Amygdala (tissue), 56 donors: Measurements from ENCODE around the gene NEUROG1.
"Not testable (repeated sequence)": the region's sequence is repeated elsewhere in the genome, so short reads cannot be mapped to it uniquely, and the experiment has no call there.

Experiments
- DNase-seq, 56 donors: peaks; one replicate each; lab custom pipeline; 2025; lab: John Stamatoyannopoulos, UW

Gene NEUROG1

DNA sequence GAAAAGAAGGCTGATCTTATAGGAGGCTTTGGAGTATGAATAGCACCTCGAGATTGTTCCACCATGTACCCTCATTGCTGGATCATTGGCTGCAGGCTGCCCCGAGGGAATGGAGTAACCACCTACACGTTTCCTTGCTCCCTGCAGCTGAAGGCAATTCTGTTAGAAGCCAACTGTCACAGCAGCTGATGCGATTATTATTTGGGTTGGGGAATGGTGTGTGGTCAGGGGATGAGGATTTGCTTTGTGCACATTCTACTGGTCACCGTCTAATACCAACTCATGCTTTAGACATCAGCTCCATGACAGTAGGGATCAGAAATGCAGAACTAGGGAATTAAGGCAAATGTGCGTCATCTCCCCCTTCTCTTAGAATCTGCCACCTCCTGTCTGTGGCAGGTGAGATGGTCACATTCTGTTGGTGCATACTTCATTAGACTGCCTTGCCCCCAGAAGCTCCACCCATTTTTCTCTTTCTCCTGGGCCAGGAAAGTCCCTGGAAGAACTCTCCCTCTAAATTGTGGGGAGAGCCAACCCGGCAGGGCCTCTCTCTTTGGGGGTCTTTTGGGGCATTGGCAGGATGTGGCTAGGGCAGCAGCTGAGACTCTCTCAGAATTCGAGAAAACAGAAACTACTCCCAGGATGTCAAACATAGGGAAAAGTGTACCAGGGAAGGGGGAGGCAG, 32.8 kb downstream of the NEUROG1 start:
- no peak for DNase-seq

DNA sequence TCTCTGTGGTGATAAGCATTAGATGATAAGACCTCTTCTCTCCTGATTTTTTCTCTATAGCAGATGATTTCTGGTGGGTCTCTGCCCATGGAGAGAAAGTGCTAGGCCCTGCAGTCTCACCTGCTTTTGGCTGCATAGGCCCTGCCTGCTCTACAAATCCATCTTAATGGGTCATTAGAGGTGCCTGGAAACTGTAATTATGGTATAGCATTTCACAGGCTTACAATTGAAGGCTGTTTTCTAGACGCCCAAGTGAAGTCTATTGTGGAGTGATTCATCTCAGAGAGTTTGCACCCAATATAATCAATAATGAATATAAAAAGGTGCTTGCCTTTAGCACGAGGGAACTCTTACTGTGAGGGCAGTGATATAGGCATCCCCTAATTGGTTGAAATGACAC, 33.8 kb downstream of the NEUROG1 start:
- no peak for DNase-seq

DNA sequence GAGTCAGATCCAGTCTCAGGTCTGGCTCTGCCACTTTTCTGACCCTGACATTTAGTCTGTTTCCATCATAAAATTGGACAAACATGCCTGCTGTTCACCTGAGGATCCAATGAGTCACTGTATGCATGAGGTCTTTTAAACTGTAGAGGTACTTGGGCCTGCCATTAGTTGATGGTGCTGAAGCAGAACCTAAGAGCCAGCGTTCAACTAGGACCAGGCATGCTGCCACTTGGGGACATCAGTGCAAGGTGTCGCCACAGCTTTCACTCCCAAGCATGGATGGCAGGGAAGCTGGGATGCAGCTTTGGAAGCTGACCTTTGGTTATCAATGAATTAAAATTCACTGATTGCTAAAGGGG, 37.1 kb downstream of the NEUROG1 start:
- DNase-seq = no peak

DNA sequence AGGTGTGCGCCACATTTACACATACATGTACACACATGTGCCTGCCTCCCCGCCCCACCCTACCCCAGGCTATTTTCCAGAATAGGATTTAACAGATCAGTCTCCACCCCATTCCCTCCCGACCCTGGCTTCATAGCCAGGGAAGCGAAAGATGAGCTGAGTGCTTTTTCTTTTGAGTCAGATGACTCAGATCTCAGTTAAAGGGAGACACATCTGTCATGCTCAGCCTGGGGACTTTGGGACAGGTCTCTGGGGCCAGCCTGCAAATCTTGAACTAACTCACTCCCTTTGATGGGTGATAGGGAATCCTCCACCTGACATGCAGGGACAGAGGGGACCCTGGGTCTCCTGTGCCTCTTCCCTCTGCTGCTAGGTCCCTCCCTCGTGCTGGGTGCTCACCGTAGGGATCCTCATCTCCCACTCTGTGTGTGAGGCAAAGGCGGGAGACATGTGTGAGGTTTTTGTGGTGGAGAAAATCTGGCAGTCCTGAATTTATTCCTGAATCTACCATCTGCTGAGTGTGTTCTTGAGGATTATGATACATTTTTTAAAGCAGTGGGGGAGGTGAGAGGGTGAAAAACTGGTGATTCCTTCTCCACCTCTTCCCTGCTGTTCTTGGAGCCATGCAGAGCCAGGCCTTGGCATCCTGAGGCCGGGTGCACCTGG, 37.7 kb downstream of the NEUROG1 start:
- DNase-seq = peak in 8 of 56 donors; percentile 12 to 54 (median 28)

DNA sequence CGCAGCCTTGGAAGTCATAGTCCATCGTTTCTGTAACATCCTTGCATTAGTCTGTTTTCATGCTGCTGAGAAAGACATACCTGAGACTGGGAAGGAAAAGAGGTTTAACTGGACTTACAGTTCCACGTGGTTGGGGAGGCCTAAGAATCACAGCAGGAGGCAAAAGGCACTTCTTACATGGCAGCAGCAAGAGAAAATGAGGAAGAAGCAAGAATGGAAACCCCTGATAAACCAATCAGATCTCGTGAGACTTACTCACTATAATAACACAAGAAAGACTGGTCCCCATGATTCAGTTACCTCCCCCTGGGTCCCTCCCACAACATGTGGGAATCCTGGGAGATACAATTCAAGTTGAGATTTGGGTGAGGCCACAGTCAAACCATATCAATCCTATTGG, 40.2 kb downstream of the NEUROG1 start:
- DNase-seq = not testable (repeated sequence)

DNA sequence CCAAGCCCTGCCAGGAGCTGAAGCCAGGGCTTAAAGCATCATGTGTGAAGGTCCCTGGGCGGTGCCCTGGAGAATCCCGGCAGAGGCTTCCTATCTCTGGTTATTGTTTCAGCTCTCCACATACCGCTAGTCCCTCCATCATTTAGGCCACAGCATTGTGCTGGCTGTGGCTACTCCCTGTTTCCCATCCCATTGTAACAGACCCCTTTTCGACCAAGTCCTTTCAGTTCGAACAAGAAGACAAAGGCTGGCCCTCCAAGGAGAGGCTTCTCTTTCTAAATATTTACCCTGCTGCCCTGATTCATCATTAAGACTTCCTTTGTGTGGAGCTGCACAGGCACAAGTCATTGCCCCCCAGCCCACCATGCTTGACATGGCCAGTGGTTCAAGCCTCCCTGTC, 41.6 kb downstream of the NEUROG1 start:
- no peak for DNase-seq

DNA sequence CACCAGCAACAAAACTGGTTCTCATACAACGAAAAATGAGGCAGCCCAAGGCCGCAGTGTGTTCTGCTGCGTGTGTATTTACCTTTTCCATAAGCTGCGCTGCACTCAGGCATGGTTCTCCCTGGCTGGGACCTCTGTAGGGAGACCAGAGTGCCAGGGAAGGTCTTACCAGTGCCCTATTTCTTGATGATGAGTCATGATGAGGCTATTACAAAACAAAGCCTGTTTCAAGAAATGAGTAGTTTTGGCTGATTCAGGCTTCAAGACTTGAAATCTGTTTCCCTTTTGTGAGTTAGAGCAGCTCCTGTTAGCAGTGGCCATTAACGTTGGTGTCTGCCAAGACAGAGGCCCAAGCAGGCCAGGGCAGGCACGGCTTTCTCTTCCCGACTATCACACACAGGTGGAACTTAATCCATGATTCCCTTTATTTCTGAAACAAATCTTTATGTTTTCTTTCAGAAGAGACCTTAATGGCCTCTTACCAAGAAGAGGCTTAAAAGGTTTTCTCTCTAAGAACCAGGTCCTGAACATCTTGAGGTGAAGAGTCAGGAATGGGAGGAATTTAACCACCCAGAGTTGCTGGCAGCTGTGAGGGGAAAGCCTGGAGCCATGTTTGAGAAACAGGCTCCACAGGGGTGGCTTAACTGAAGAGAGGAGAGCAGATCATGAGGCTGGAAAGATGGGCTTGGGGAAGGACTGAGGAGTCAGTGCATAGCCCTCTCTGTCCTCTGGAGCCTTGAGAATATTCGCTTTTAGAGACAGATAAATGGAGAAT, 42.2 kb downstream of the NEUROG1 start:
- DNase-seq = peak in 1 of 56 donors; percentile 11

DNA sequence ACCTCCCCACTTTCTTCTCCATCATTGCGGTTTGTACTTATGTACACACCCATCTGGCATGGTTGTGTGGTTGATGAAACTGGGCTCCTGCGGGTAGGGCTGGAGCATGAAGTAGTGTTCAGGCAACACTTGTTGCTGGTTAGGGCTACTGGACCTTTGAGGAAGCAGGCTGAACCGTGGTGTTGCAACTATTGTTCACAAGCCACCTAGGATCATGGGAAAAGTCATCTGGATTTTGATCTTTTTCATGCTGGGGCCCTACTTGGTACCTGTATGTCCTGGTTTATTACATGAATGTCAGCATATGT, 43.5 kb downstream of the NEUROG1 start:
- DNase-seq = no peak

DNA sequence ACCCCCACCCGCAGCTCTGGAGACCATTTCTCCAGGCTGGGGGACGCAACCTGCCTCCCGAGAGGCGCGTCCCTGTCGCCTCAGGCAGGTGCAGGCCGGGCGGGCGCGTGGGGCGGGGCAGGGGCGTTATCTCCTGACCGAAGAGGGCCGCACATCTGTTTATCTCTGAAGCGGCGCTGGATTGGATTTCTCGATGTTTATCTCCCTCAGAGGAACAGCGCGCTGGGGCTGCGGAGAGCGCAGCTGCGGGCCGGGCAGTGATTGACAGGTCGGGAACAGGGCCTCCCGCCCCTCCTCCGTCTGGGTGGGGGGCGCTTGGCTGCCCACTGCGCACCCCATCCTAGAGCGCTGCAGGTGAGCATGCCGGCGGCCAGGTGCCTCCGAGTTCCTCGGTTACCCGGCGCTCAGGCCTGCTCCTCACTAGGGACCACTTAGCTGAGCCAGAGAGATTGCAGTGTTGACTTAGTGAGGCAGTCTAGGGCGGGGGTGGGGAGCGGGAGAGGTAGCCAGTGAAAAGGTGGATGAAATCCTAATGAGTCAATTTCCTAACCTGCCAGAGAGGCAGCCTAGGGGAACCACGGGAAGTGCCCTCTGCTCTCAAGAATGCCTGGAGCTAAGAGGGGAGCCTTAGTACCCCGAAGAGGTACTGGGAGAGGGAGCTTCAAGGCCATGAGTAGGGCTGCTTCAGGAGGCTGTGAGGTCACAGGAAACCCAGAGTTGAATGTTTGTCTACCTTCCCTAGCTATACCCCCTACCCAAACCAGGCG, 44.0 kb downstream of the NEUROG1 start:
- no peak for DNase-seq

DNA sequence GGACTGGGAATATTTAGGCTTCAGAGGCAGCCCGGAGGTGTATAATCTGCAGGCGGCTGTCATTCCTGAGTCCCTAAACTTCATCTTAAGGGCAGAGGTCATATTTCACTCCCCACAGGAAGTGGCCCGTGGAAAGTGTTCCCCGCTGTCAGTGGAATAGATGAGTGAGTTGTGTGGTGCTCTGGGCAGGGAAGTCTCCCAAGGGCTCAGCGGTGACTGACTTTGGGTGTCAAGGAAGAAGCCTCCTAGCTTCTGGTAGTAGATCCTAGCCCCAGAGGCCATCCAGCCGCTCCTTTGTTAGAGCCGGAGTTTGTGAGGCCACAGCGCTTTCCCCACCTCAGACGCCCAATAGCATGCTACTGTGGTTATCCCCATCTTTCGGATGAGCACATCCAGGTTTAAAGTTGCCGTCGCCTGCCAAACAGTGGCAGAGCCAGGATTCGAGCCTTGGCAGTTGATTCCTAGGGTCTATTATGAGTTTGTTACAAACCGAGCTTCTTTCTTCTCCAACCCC, 44.7 kb downstream of the NEUROG1 start:
- no peak for DNase-seq

DNA sequence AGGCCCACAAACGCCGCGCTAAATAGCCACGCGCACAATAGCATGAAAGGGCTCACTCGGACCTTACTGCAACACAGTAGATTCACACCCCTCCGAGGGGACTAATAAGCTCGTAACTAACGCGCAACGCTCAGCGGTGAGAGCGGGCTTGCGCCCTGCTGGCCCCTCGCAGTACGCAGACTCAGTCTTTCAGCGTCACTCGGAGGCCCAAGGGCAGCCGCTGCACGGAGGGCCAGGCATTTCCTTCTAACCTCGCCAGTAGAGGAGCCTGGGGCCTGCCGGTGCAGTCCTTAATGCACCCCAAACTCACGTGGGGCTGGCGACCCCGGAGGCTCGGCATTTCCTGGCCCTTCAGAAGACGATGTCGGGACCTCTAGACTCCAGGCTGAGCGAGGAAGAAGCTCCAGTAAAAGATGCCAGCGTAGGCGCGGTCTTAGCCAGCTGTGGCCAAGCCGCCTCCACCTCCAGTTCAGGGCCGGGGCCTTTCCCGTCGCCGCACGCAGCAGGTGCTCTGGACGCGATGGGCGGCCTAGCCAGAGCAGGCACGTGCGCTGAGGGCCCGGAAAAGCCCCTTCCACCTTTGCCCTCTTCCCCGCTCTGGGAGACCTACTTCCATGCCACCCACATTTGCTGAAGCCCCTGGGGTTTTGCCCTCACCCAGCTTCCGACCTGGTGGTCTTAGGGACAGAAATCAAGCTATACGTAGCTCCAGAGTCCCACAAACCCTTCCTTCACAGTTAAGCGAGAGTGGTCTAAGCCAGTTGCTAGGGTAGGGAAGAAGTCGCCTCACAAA, 45.3 kb downstream of the NEUROG1 start:
- DNase-seq = no peak

DNA sequence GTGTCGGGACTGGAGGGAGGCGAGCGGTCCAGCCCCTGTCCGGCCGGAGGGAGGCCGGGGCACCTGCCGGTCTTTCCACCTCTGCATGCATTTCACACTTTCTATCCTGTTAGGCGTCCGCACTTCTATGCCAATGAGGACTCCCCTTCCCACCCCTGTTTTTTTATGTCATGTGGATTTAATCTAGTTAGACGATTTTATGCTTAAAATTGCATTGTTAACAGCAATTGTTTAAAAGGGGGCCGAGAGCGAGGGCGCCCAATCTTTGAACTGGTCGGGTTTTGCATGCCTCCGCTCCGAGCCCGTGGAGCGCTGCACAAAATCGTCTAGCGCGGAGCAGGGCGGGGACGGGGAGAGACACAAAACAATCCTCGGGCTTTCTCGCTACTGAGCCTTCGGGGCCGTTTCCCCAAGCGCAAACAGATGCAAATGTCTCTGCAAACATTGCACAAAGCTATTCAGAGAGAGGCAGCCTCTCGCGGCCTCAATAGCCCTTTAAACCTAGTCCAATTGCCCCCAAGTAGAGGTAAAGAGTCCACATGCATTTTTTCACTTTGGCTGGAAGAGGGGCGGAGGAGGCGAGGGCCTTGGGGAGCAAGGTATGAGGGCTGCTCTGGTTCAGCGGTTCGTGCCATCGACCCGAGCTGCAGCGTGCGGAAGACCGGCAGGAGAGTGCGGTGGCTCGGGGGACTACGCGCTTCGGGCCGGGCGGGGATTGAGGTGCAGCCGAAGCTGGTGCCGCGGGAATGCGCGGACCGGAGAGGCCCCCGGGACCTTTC, 46.1 kb downstream of the NEUROG1 start:
- DNase-seq = no peak

DNA sequence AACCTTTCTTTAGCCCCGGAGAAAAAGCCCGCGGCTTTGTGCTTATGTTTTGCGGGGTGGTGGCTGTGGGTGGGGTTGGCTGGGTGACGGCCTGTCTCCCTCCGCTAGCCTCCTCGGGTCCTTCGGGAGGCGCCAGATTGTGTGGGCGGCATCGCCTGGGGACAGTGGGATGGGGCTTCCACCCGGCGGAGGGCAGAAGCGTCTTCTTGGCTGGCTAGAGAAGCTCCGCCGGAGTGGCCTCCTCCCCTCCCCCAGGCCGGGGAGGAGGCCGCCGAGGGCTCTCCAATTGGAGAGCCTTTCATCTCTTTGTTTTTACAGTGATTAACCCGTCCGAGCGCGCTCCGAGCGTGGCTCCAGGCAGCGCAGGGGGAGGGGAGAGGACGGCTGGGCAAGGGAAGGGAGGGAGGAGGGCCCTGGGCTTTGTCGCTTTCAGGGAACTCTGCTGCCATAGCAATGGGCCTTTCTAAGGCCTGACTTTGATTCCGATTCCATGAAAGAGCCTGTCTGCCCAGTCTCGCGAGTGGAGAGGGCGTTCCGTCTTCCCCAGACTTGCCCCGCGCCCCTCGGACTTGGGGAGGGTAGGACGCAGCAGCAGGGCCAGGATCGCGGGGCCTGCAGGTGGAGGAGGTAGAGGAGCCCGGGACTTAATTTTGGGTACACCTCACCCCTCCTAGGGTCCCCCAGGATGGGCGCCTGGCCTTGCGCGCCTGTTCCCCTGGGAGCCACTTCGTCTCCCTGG, 46.9 kb downstream of the NEUROG1 start:
- peak in 40 of 56 donors; percentile 9 to 84 (median 42) for DNase-seq

DNA sequence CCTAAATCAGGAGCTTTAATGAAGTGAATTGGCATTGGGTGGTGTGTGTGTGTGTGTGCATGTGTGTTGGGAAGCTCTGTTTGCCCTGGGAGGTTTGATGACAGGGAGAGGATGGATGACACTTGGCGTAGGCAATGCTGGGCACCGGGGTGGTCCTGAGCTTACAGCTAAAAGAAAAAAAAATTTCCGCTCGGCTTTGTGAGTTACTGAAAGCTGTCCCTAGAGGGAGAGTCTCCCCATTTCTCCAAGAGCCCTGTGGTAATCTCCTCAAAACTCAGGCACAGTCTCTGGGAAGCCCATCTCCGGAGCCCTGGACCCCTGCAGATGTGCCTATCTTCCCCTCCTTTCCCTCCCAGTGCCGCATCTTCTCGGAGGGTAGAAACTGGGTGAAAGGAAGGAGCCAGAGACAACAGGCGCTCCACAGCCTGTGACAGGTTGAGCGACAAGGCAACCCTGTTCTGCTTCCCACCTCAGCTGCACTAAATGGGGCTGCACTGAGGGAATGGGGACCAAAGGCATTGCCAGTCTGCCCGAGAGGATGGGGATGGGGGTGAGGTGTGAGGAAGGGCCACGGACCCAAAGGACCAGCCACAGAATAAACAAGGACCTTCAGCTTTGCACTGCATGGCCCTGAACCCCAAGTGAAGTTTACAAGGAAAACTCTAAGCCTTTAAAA, 47.8 kb downstream of the NEUROG1 start:
- no peak for DNase-seq

DNA sequence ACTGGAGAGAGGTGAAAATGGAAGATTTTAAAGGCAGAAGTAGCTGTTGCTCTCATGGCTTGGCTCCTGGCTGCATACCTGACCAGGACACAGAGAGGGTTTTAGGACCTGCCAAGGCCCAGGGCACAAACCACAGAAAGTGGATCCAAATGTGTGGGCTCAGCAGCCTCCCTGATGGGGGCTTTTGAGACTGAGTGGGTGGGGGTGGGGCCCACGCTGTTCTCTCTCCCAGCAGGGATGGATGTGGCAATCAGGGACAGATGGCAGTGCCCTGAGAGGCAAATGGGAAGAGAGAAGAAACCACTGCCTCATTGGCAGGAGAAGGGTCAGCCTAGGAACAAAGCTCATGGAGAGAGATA, 48.7 kb downstream of the NEUROG1 start:
- no peak for DNase-seq

DNA sequence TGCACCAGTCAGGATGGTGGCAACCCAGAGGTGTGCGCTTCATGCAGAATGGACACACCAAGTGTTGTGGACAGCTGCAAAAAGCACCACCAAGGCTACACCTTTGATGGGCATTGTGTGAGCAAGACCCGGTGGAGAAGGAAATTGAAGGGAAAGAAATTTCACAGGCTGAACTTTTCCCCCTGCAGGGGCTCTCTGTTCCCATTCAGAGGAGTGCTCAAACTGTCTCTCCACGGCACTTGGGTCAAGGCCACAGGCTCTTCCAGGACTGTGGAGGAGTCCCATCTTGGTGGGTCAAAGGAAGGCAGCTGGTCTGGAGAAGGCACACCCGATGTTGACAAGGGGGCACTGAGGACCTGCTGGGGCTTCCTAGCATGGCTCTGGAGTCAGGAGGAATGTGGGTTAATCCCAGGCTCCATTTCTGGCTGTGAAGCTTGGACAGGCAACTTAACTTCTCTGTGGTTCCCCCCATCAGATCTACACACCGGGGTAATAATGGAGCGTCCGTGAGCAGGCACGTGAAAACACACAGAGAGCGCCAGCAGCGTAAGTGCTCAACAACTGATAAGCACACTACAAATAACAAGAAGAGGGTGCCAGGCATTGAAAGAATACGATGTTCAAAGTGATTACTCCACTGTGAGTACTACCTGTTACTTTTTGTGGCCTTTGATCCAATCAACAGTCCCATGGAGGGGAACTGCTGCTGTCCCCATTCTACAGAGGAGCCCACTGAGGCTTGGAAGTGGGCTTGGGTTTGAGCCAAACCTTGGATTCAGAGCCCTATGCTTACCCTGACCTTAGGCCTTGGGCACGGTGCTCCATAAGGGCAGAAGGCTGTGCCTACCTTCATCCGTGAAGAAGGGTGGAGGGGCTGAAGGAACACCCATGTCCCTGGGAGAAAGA, 49.4 kb downstream of the NEUROG1 start:
- no peak for DNase-seq

DNA sequence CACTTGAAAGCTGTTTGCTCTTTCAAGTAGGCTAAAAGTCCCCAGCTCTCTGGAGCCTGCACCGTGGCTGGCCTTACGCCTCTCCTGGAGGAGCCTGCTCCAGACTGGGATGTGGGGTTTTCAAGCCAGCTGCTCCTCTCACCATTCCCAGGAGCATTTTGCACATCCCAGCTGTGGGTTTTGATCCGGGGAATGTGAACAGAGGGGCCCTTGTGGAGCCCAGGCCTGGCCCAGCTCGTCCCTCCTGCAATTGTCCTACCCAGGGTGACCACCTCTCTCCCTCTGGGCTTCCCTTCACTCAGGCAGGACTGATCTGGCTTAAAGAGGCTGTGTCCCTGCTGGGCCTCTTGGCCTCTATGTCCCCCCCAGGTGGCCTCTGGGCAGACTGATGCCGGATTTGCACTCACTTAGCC, 51.1 kb downstream of the NEUROG1 start:
- DNase-seq = no peak
